H1 (cell line): ENCODE data around the gene TSEN2. TPM values are rescaled to one million over a fixed set of nuclear protein-coding genes. Genes with fewer than 3 reads are reported as not detected.

ENCODE experiments used
- CTCF ChIA-PET: fragments of 300-600 bp; sonication (Branson Sonifier 250); formaldehyde crosslinking; loops from one replicate; lab custom pipeline; 2021; ENCODE audit not compliant: partially characterized antibody; lab: Charles Lee
- POLR2A ChIA-PET: fragments of 300-600 bp; sonication (Branson Sonifier 250); formaldehyde crosslinking; loops from one replicate; lab custom pipeline; 2021; ENCODE audit warnings: inconsistent platforms; ENCODE audit not compliant: partially characterized antibody; lab: Charles Lee
- DNase-seq, 2 experiments: peaks; one replicate each; pipeline versions ENCODE4 v3.0.0 to v3.0.0-alpha.2; 2010 to 2022; ENCODE audit warnings: low spot score in 2 of 2, low read depth in 1 of 2, mixed read lengths in 1 of 2
- FAIRE-seq: peaks from 2 replicates; lab custom pipeline; 2011; peaks lifted over from hg19 to GRCh38; lab: Jason Lieb, UNC
- H2AFZ ChIP-seq: 2 replicates; pipeline ENCODE4 v1.8.1; 2012; ENCODE audit warnings: low read length, inconsistent platforms
- H2AK5ac ChIP-seq: 2 replicates; pipeline ENCODE4 v1.6.1; 2013; ENCODE audit warnings: low read depth, low read length
- H2BK120ac ChIP-seq: replicated peaks from 2 replicates; pipeline ENCODE3; 2013; ENCODE audit warnings: low read depth, low read length, inconsistent platforms
- H2BK12ac ChIP-seq: 2 replicates; pipeline ENCODE4 v1.6.1; 2013; ENCODE audit warnings: low read depth, low read length
- H2BK15ac ChIP-seq: 2 replicates; pipeline ENCODE4 v1.6.1; 2013; ENCODE audit warnings: low read length
- H2BK20ac ChIP-seq: 2 replicates; pipeline ENCODE4 v1.6.1; 2013; ENCODE audit warnings: low read length
- H2BK5ac ChIP-seq: 2 replicates; pipeline ENCODE4 v1.6.1; 2013; ENCODE audit warnings: low read depth, low read length
- H3K14ac ChIP-seq: 2 replicates; pipeline ENCODE4 v1.6.1; 2013; ENCODE audit warnings: inconsistent platforms; ENCODE audit not compliant: insufficient read length
- H3K18ac ChIP-seq: 2 replicates; pipeline ENCODE4 v1.6.1; 2013; ENCODE audit warnings: low read length; ENCODE audit errors: extremely low read depth
- H3K23ac ChIP-seq: 2 replicates; pipeline ENCODE4 v1.6.1; 2013; ENCODE audit warnings: inconsistent platforms; ENCODE audit not compliant: insufficient read length
- H3K23me2 ChIP-seq: 2 replicates; pipeline ENCODE4 v1.6.1; 2013; ENCODE audit warnings: low read depth, low read length
- H3K27ac ChIP-seq: 2 replicates; pipeline ENCODE4 v1.6.1; 2011; ENCODE audit warnings: low read depth, low read length, inconsistent platforms
- H3K27me3 ChIP-seq, 4 experiments: replicated peaks in 1 of 4; 1 replicate in 1 of 4; 2 replicates in 3 of 4; pipeline versions ENCODE4 v1.6.1 to v1.8.1; 2011 to 2013; ENCODE audit warnings: low read length in 3 of 4, mild to moderate bottlenecking in 3 of 4, inconsistent platforms in 2 of 4, mixed read lengths in 2 of 4, moderate library complexity in 1 of 4; ENCODE audit not compliant: control insufficient read depth in 3 of 4, insufficient read depth in 3 of 4; ENCODE audit errors: extremely low read depth in 1 of 4
- H3K36me3 ChIP-seq, 4 experiments: 2 replicates each; pipeline versions ENCODE4 v1.6.1 to v1.8.1; 2011 to 2013; ENCODE audit warnings: mild to moderate bottlenecking in 4 of 4, low read length in 3 of 4, moderate library complexity in 2 of 4, control low read depth in 1 of 4, inconsistent platforms in 1 of 4; ENCODE audit not compliant: insufficient read depth in 4 of 4, control insufficient read depth in 2 of 4
- H3K4ac ChIP-seq: replicated peaks from 2 replicates; pipeline ENCODE3; 2013; ENCODE audit warnings: low read length, low read depth, mixed read lengths, inconsistent platforms; ENCODE audit not compliant: insufficient read length
- H3K4me1 ChIP-seq, 4 experiments: replicated peaks in 1 of 4; 1 replicate in 1 of 4; 2 replicates in 3 of 4; pipeline versions ENCODE4 v1.6.1 to v1.8.1; 2011 to 2013; ENCODE audit warnings: low read length in 3 of 4, inconsistent platforms in 2 of 4, mixed read lengths in 1 of 4; ENCODE audit not compliant: insufficient read depth in 4 of 4, control insufficient read depth in 3 of 4
- H3K4me2 ChIP-seq, 2 experiments: 2 replicates each; pipeline versions ENCODE4 v1.6.1 to v1.8.1; 2011 to 2013; ENCODE audit warnings: low read depth in 2 of 2, low read length in 2 of 2, control low read depth in 1 of 2, inconsistent platforms in 1 of 2, mild to moderate bottlenecking in 1 of 2; ENCODE audit not compliant: insufficient read depth in 1 of 2
- H3K4me3 ChIP-seq, 4 experiments: fragments of 200-600, 300-600 bp in 1 of 4; sonication (generic), shearing (Covaris generic), sonication (Bioruptor Twin) in 1 of 4; 2 replicates each; pipeline versions ENCODE4 v1.5.1 to v1.8.1; 2011 to 2016; ENCODE audit warnings: low read length in 4 of 4, low read depth in 3 of 4, control low read depth in 2 of 4, inconsistent platforms in 2 of 4, mild to moderate bottlenecking in 2 of 4, mixed read lengths in 1 of 4, moderate library complexity in 1 of 4; ENCODE audit not compliant: insufficient read depth in 2 of 4; ENCODE audit errors: extremely low read depth in 1 of 4
- H3K56ac ChIP-seq: replicated peaks from 2 replicates; pipeline ENCODE3; 2013; ENCODE audit warnings: low read depth, mild to moderate bottlenecking, mixed read lengths, low read length, inconsistent platforms; ENCODE audit not compliant: insufficient read length
- H3K79me1 ChIP-seq: 2 replicates; pipeline ENCODE4 v1.6.1; 2013; ENCODE audit warnings: low read depth, low read length, control low read depth
- H3K79me2 ChIP-seq, 2 experiments: 2 replicates each; pipeline versions ENCODE4 v1.6.1 to v1.8.1; 2012 to 2013; ENCODE audit warnings: low read length in 2 of 2, mild to moderate bottlenecking in 2 of 2, inconsistent platforms in 1 of 2; ENCODE audit not compliant: insufficient read depth in 2 of 2, control insufficient read depth in 1 of 2
- H3K9ac ChIP-seq, 4 experiments: replicated peaks in 1 of 4; 1 replicate in 1 of 4; 2 replicates in 3 of 4; pipeline versions ENCODE4 v1.6.1 to v1.8.1; 2011 to 2013; ENCODE audit warnings: low read depth in 3 of 4, low read length in 3 of 4, control low read depth in 2 of 4, mild to moderate bottlenecking in 2 of 4, moderate library complexity in 2 of 4, inconsistent platforms in 1 of 4; ENCODE audit errors: extremely low read depth in 1 of 4
- H3K9me3 ChIP-seq, 2 experiments: 2 replicates each; pipeline versions ENCODE4 v1.6.1 to v1.8.1; 2012 to 2013; ENCODE audit warnings: mild to moderate bottlenecking in 2 of 2, moderate library complexity in 2 of 2, control low read depth in 1 of 2, inconsistent platforms in 1 of 2, low read depth in 1 of 2, low read length in 1 of 2, mixed read lengths in 1 of 2; ENCODE audit not compliant: insufficient read depth in 2 of 2
- H4K20me1 ChIP-seq, 2 experiments: replicated peaks in 1 of 2; 2 replicates each; pipeline versions ENCODE3 to v1.8.1; 2011 to 2013; ENCODE audit warnings: inconsistent platforms in 2 of 2, low read length in 2 of 2, mild to moderate bottlenecking in 1 of 2; ENCODE audit not compliant: insufficient read depth in 2 of 2, control insufficient read depth in 1 of 2
- H4K5ac ChIP-seq: 2 replicates; pipeline ENCODE4 v1.6.1; 2013; ENCODE audit warnings: low read length, low read depth, mixed read lengths, inconsistent platforms; ENCODE audit not compliant: insufficient read length
- H4K8ac ChIP-seq: 2 replicates; pipeline ENCODE4 v1.8.0; 2013; ENCODE audit warnings: mild to moderate bottlenecking, moderate library complexity, low read length, inconsistent platforms; ENCODE audit not compliant: insufficient read depth; ENCODE audit errors: extremely low read depth
- H4K91ac ChIP-seq: replicated peaks from 2 replicates; pipeline ENCODE3; 2013; ENCODE audit warnings: low read length, mixed read lengths, inconsistent platforms; ENCODE audit not compliant: insufficient read length
- ASH2L ChIP-seq: fragments of 200-600, 300-600 bp; sonication (generic); IDR thresholded peaks from one replicate; pipeline ENCODE4 v1.7.1; 2017; ENCODE audit warnings: low read length
- BRCA1 ChIP-seq: IDR thresholded peaks from 2 replicates; pipeline ENCODE4 v1.6.1; 2012; ENCODE audit warnings: low read depth, low read length, improper control_type of control experiment
- CBX5 ChIP-seq: fragments of 300-800, 300-1000 bp; sonication (generic); IDR thresholded peaks from 2 replicates; pipeline ENCODE4 v1.7.1; 2016; ENCODE audit warnings: antibody characterized with exemption, low read length, low read depth
- CEBPB ChIP-seq: IDR thresholded peaks from 2 replicates; pipeline ENCODE4 v1.6.1; 2012; ENCODE audit warnings: low read depth, low read length
- CREB1 ChIP-seq: IDR thresholded peaks from 2 replicates; pipeline ENCODE4 v1.6.1; 2012; ENCODE audit warnings: inconsistent platforms
- EGR1 ChIP-seq: IDR thresholded peaks from 2 replicates; pipeline ENCODE4 v1.6.1; 2011; ENCODE audit warnings: low read depth, low read length, borderline replicate concordance
- HDAC2 ChIP-seq, 2 experiments: fragments of 300-600 bp in 1 of 2; sonication (generic) in 1 of 2; IDR thresholded peaks; 2 replicates each; pipeline ENCODE4 v1.6.1; 2011 to 2012; ENCODE audit warnings: low read depth in 2 of 2, low read length in 2 of 2, mild to moderate bottlenecking in 2 of 2, moderate library complexity in 2 of 2, borderline replicate concordance in 1 of 2, inconsistent platforms in 1 of 2
- KDM4A ChIP-seq: IDR thresholded peaks from one replicate; pipeline ENCODE4 v1.7.1; 2012; ENCODE audit warnings: low read depth, mild to moderate bottlenecking, moderate library complexity, low read length, inconsistent platforms; ENCODE audit not compliant: severe bottlenecking
- NANOG ChIP-seq: IDR thresholded peaks from 2 replicates; pipeline ENCODE4 v1.6.1; 2011; ENCODE audit warnings: low read length, low read depth, mild to moderate bottlenecking, inconsistent platforms; ENCODE audit not compliant: insufficient read depth, poor library complexity, severe bottlenecking
- POLR2A ChIP-seq, 2 experiments: IDR thresholded peaks; 1 replicate in 1 of 2; 2 replicates in 1 of 2; pipeline ENCODE4 v1.6.1; 2011; ENCODE audit warnings: low read depth in 2 of 2, low read length in 2 of 2, mild to moderate bottlenecking in 2 of 2; ENCODE audit errors: control extremely low read depth in 1 of 2
- RFX5 ChIP-seq: IDR thresholded peaks from 2 replicates; pipeline ENCODE4 v1.6.1; 2011; ENCODE audit warnings: low read depth, low read length, improper control_type of control experiment, borderline replicate concordance
- RNF2 ChIP-seq: fragments of 200-900, 300-1000 bp; sonication (generic); IDR thresholded peaks from 2 replicates; pipeline ENCODE4 v1.7.1; 2016; ENCODE audit warnings: borderline replicate concordance, low read depth, mild to moderate bottlenecking, antibody characterized with exemption, low read length; ENCODE audit not compliant: poor library complexity, severe bottlenecking; ENCODE audit errors: missing control alignments
- SRF ChIP-seq: IDR thresholded peaks from 2 replicates; pipeline ENCODE4 v1.6.1; 2011; ENCODE audit warnings: mild to moderate bottlenecking, low read depth, low read length, moderate library complexity
- TAF1 ChIP-seq: IDR thresholded peaks from 2 replicates; pipeline ENCODE4 v1.6.1; 2011; ENCODE audit warnings: mild to moderate bottlenecking, low read depth, low read length
- ZNF274 ChIP-seq: IDR thresholded peaks from 2 replicates; pipeline ENCODE4 v1.7.0; 2012; ENCODE audit warnings: low read length, borderline replicate concordance; ENCODE audit errors: extremely low read depth
- WGBS, 2 experiments: shearing (Covaris generic) in 1 of 2; methylation state at CpG; one replicate each; pipeline versions ENCODE4 v1.1.6 to v1.1.7; 2013 to 2015; ENCODE audit warnings: low lambda C conversion rate in 2 of 2, mixed read lengths in 2 of 2, inconsistent platforms in 1 of 2, low coverage in 1 of 2, missing lambda C conversion rate in 1 of 2; ENCODE audit not compliant: insufficient replicate concordance in 2 of 2, insufficient coverage in 1 of 2, insufficient read length in 1 of 2; ENCODE audit errors: extremely low coverage in 1 of 2, missing lambda C conversion rate in 1 of 2; 5-methylcytosine and 5-hydroxymethylcytosine counted together
- polyA plus RNA-seq, 7 experiments: library from polyadenylated mRNA; depleted of rRNA in 3 of 7; stranded (reverse) in 5 of 7; unstranded in 2 of 7; fragments of >200 nt in 5 of 7; fragments of 200-250 nt in 2 of 7; gene quantifications; 1 replicate in 5 of 7; 2 replicates in 1 of 7; 4 replicates in 1 of 7; pipeline versions ENCODE4 v1.2.1 to v1.2.3, GENCODE V29; 2011 to 2013; ENCODE audit warnings: missing spikeins in 2 of 7, mixed read lengths in 2 of 7
- total RNA-seq: library from RNA; stranded (reverse); fragmentation: NEBNext Ultra II Directional; extraction: Animal tissue kit (Norgen Biotek cat#: 25700); gene quantifications from 2 replicates; pipeline ENCODE4 v1.2.1, GENCODE V29; 2021

Gene TSEN2
- total and polyA plus RNA-seq, 2 of the 8 experiments (the other 6 are each of a cell fraction or from before 2014, with no cell fraction given): 16.1 to 22.4 TPM

GRCh38 chr3:12470680-12471079, 13.6 kb upstream of the TSEN2 start:
- FAIRE-seq: no peak
- Histone ChIP-seq H4K8ac (no peak overlapping the region), H3K56ac (no peak overlapping the region), H4K5ac (no peak overlapping the region), H2BK120ac (no peak overlapping the region), H4K20me1 (no peaks in the 10 kb centered on the region), H3K36me3 (no peaks in the 10 kb centered on the region), H3K23me2 (no peaks in the 10 kb centered on the region), H3K27me3 (no peaks in the 10 kb centered on the region), H2BK5ac (no peak overlapping the region), H3K27ac (no peak overlapping the region), H2BK12ac (no peak overlapping the region), H3K9ac (no peak overlapping the region), H3K4me1 (peaks cover 0 to 4% (median 0%) of the 10 kb centered on the region in 4 experiments; a peak in 2 of 7 replicates), H2AFZ (no peak overlapping the region), H3K9me3 (no peaks in the 10 kb centered on the region), H3K14ac (no peak overlapping the region), H4K91ac (no peak overlapping the region), H2AK5ac (no peak overlapping the region), H3K4ac (no peak overlapping the region), H3K79me2 (no peaks in the 10 kb centered on the region), H2BK20ac (no peak overlapping the region), H3K23ac (no peak overlapping the region), H3K4me2 (no peak overlapping the region), H3K4me3 (no peak overlapping the region), H3K79me1 (no peaks in the 10 kb centered on the region), H3K18ac (no peak overlapping the region), H2BK15ac (no peak overlapping the region)
- POLR2A ChIA-PET: interaction anchor here (0.6 to 1.7 kb wide), 2 partner anchors 12 to 1339 kb away, joined by 3 to 4 read pairs; no protein-coding TSS in a partner anchor
- TF ChIP-seq TAF1 (no peak), RFX5 (no peak), EGR1 (no peak), HDAC2 (IDR thresholded peaks at IDR 0.05; ENCODE audit: borderline replicate concordance in 1 of 2, low read depth in 2 of 2, low read length in 2 of 2) (no peak), CBX5 (no peak), BRCA1 (no peak), SRF (no peak), POLR2A (IDR thresholded peaks at IDR 0.05; ENCODE audit: control extremely low read depth in 1 of 2, low read depth in 2 of 2, low read length in 2 of 2) (no peak), CREB1 (no peak), RNF2 (no peak), ASH2L (no peak), KDM4A (no peak), CEBPB (no peak), NANOG (no peak), ZNF274 (no peak)
- DNase-seq: no peak
- CTCF ChIA-PET: interaction anchor here (0.5 to 5.3 kb wide), 7 partner anchors 9 to 1594 kb away, joined by 3 to 25 read pairs (median 3); no protein-coding TSS in a partner anchor
- WGBS, 2 experiments: 89% methylated on average over 3 of the region's 3 CpGs; no CpG with 5 or more reads in 1 of the 2 experiments
